A549 (cell line): ENCODE results near the gene PDYN. TPM values are rescaled to one million over a fixed set of nuclear protein-coding genes. Genes with fewer than 3 reads are reported as not detected.

ENCODE experiments used
- ATAC-seq, 2 experiments: fragments of 200-7000 bp in 1 of 2; fragments of >200 bp in 1 of 2; cut with Nextera tagmentation in 1 of 2; cut with Tn5 transposase in 1 of 2; 3 replicates each; pipeline versions ENCODE4 v1.8.0 to v1.9.1; 2018 to 2020; ENCODE audit warnings: mild to moderate bottlenecking in 1 of 2, moderate library complexity in 1 of 2
- CTCF ChIA-PET: fragments of 300-600 bp; sonication (Branson Sonifier 250); formaldehyde crosslinking; extraction: SDS; loops from one replicate; lab custom pipeline; 2021; ENCODE audit warnings: antibody characterized with exemption, inconsistent platforms; lab: Yijun Ruan, JAX
- POLR2A ChIA-PET: fragments of 350-600 bp; formaldehyde crosslinking; extraction: SDS; loops from one replicate; lab custom pipeline; 2021; ENCODE audit warnings: antibody characterized with exemption, inconsistent platforms; lab: Yijun Ruan, JAX
- DNase-seq, 2 experiments: peaks; one replicate each; pipeline versions ENCODE4 v3.0.0 to v3.0.0-alpha.2; 2011 to 2016; ENCODE audit warnings: low read depth in 1 of 2, low spot score in 1 of 2
- FAIRE-seq: peaks from 2 replicates; lab custom pipeline; 2011; peaks lifted over from hg19 to GRCh38; lab: Jason Lieb, UNC
- H3K27ac ChIP-seq, 2 experiments: fragments of >200 bp; sonication (Bioruptor Twin); formaldehyde crosslinking; 3 replicates each; pipeline ENCODE4 v1.5.1; 2016 to 2017
- H3K4me1 ChIP-seq: fragments of >200 bp; sonication (Bioruptor Twin); formaldehyde crosslinking; 3 replicates; pipeline ENCODE4 v1.6.1; 2016
- H3K4me2 ChIP-seq: fragments of >200 bp; sonication (Bioruptor Twin); formaldehyde crosslinking; 3 replicates; pipeline ENCODE4 v1.6.1; 2016
- H3K4me3 ChIP-seq: fragments of >200 bp; sonication (Bioruptor Twin); formaldehyde crosslinking; 3 replicates; pipeline ENCODE4 v1.5.1; 2016
- H3K9me3 ChIP-seq: fragments of >200 bp; sonication (Bioruptor Twin); formaldehyde crosslinking; 3 replicates; pipeline ENCODE4 v1.6.1; 2016
- ATOH8 ChIP-seq: fragments of 250-450 bp; sonication (Bioruptor Pico); IDR thresholded peaks from 2 replicates; pipeline ENCODE4 v1.5.0; 2020; ENCODE audit warnings: low read depth, mild to moderate bottlenecking, moderate library complexity
- CBX8 ChIP-seq: fragments of 200-600 bp; sonication (generic); IDR thresholded peaks from 2 replicates; pipeline ENCODE4 v1.6.1; 2016
- CEBPB ChIP-seq, 2 experiments: fragments of >200 bp in 1 of 2; sonication (Bioruptor Twin) in 1 of 2; formaldehyde crosslinking in 1 of 2; IDR thresholded peaks; 2 replicates each; pipeline ENCODE4 v1.6.1; 2012 to 2016
- CHD2 ChIP-seq: fragments of 150-350 bp; IDR thresholded peaks from 2 replicates; pipeline ENCODE4 v1.6.1; 2014; ENCODE audit warnings: low read length; ENCODE audit not compliant: partially characterized antibody
- EHMT2 ChIP-seq: fragments of 200-600 bp; sonication (generic); IDR thresholded peaks from 2 replicates; pipeline ENCODE4 v1.6.1; 2016; ENCODE audit warnings: antibody characterized with exemption, low read depth, mild to moderate bottlenecking, moderate library complexity
- EP300 ChIP-seq, 2 experiments: fragments of >200 bp; sonication (Bioruptor Twin); formaldehyde crosslinking; IDR thresholded peaks; 2 replicates in 1 of 2; 3 replicates in 1 of 2; pipeline ENCODE4 v1.6.1; 2016 to 2017
- FOSL2 ChIP-seq, 2 experiments: fragments of 450-650 bp in 1 of 2; fragments of >200 bp in 1 of 2; sonication (Bioruptor Twin) in 1 of 2; formaldehyde crosslinking; IDR thresholded peaks; 2 replicates each; pipeline versions ENCODE4 v1.5.0 to v1.6.1; 2016 to 2020; ENCODE audit warnings: mild to moderate bottlenecking in 1 of 2, moderate library complexity in 1 of 2
- GATA3 ChIP-seq: IDR thresholded peaks from 2 replicates; pipeline ENCODE4 v1.6.1; 2012; ENCODE audit warnings: borderline replicate concordance
- HDAC2 ChIP-seq: fragments of 200-600 bp; sonication (generic); IDR thresholded peaks from 2 replicates; pipeline ENCODE4 v1.6.1; 2016
- HEYL ChIP-seq: fragments of 250-450 bp; sonication (Bioruptor Pico); IDR thresholded peaks from 2 replicates; pipeline ENCODE4 v1.8.0; 2021; ENCODE audit warnings: mild to moderate bottlenecking, moderate library complexity
- JUNB ChIP-seq: fragments of >200 bp; sonication (Bioruptor Twin); formaldehyde crosslinking; IDR thresholded peaks from 2 replicates; pipeline ENCODE4 v1.6.1; 2016
- KDM1A ChIP-seq: fragments of 200-600 bp; sonication (generic); IDR thresholded peaks from 2 replicates; pipeline ENCODE4 v1.6.1; 2016; ENCODE audit warnings: low read depth, mild to moderate bottlenecking
- KDM5A ChIP-seq: fragments of 200-600 bp; sonication (generic); IDR thresholded peaks from 2 replicates; pipeline ENCODE4 v1.6.1; 2016; ENCODE audit warnings: antibody characterized with exemption, mild to moderate bottlenecking
- MAFK ChIP-seq: fragments of 450-650 bp; IDR thresholded peaks from 2 replicates; pipeline ENCODE4 v1.6.1; 2014; ENCODE audit not compliant: partially characterized antibody
- MAX ChIP-seq: IDR thresholded peaks from 2 replicates; pipeline ENCODE4 v1.6.1; 2012
- MAZ ChIP-seq: fragments of 150-350 bp; IDR thresholded peaks from 2 replicates; pipeline ENCODE4 v1.6.1; 2014; ENCODE audit warnings: antibody characterized with exemption, low read depth, low read length, borderline replicate concordance
- MYC ChIP-seq: IDR thresholded peaks from 2 replicates; pipeline ENCODE4 v1.6.1; 2012; ENCODE audit warnings: mild to moderate bottlenecking, inconsistent platforms, low read length, improper control_type of control experiment, borderline replicate concordance
- NFE2L2 ChIP-seq: fragments of 150-350 bp; conservative IDR thresholded peaks from 2 replicates; pipeline ENCODE4 v1.6.1; 2014; ENCODE audit warnings: low read length
- NPAS2 ChIP-seq: fragments of 250-450 bp; sonication (Bioruptor Pico); IDR thresholded peaks from 2 replicates; pipeline ENCODE4 v1.8.0; 2022; ENCODE audit warnings: mild to moderate bottlenecking, moderate library complexity, borderline replicate concordance
- PBX3 ChIP-seq: IDR thresholded peaks from 2 replicates; pipeline ENCODE4 v1.6.1; 2012
- PHF8 ChIP-seq: fragments of 200-600 bp; sonication (generic); IDR thresholded peaks from 2 replicates; pipeline ENCODE4 v1.6.1; 2016; ENCODE audit warnings: low read depth, mild to moderate bottlenecking, antibody characterized with exemption, moderate library complexity, borderline replicate concordance
- POLR2A ChIP-seq: IDR thresholded peaks from 2 replicates; pipeline ENCODE4 v1.6.1; 2012; ENCODE audit warnings: mild to moderate bottlenecking, low read length
- RARB ChIP-seq: fragments of 250-450 bp; sonication (Bioruptor Pico); IDR thresholded peaks from 2 replicates; pipeline ENCODE4 v1.8.0; 2021; ENCODE audit warnings: mild to moderate bottlenecking, moderate library complexity
- RCOR1 ChIP-seq: fragments of 150-350 bp; IDR thresholded peaks from 2 replicates; pipeline ENCODE4 v1.6.1; 2014; ENCODE audit warnings: antibody characterized with exemption, low read length, low read depth
- RNF2 ChIP-seq: fragments of 200-600 bp; sonication (generic); IDR thresholded peaks from 2 replicates; pipeline ENCODE4 v1.6.1; 2016; ENCODE audit warnings: low read depth, mild to moderate bottlenecking, antibody characterized with exemption, moderate library complexity, borderline replicate concordance
- TFCP2L1 ChIP-seq: fragments of 250-450 bp; sonication (Bioruptor Pico); IDR thresholded peaks from 2 replicates; pipeline ENCODE4 v1.5.0; 2021; ENCODE audit warnings: mild to moderate bottlenecking
- ZNF302 ChIP-seq: fragments of 250-450 bp; sonication (Bioruptor Pico); IDR thresholded peaks from 2 replicates; pipeline ENCODE4 v1.9.0; 2021; ENCODE audit warnings: inconsistent platforms, mild to moderate bottlenecking, moderate library complexity
- WGBS: methylation state at CpG from one replicate; pipeline ENCODE4 v1.1.6; 2017; ENCODE audit errors: missing lambda C conversion rate; 5-methylcytosine and 5-hydroxymethylcytosine counted together
- polyA plus RNA-seq, 4 experiments: library from polyadenylated mRNA; depleted of rRNA in 3 of 4; stranded (reverse); fragments of >200 nt; fragmentation: RNase III in 1 of 4; extraction: RNeasy Plus Mini Kit Qiagen cat#74134 plus additional on column Dnase treatment in 1 of 4; gene quantifications; 2 replicates in 3 of 4; 3 replicates in 1 of 4; pipeline ENCODE4 v1.2.3, GENCODE V29; 2011 to 2017
- TF ChIP-seq, protein P1 (sequence below): IDR thresholded peaks from 2 replicates; pipeline ENCODE4 v1.6.1; 2012; ENCODE audit warnings: low read depth, borderline replicate concordance
- TF ChIP-seq, protein P2 (sequence below): fragments of >200 bp; sonication (Bioruptor Twin); formaldehyde crosslinking; IDR thresholded peaks from 3 replicates; pipeline ENCODE4 v1.5.1; 2016
- TF ChIP-seq, protein P3 (sequence below): fragments of >200 bp; sonication (Bioruptor Twin); formaldehyde crosslinking; IDR thresholded peaks from 2 replicates; pipeline ENCODE4 v1.6.1; 2016

Gene PDYN
- polyA plus RNA-seq, 2 of the 4 experiments (the other 2 are of a cell fraction), result not detected

DNA sequence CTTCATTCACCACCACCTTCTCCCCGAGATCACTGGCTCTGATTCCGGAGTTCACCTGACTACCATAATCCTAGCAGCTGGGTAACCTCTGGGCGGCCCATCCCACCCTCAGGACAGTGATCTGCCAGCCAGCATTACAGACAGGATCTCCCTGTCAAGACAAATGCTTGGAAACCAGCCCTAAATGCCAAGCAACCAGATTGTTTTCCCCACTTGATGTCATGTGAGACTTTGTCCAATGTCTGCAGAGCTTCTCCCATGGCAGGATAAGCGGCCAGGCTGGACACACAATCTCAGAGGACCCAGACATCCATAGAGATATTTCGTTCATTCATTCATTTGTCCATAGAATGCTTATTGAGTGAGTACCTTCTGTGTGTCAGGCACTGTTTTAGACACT lies 32.5 kb downstream of the PDYN start:
- no peak for TF ChIP-seq CHD2
- TF ChIP-seq NPAS2 (CRISPR knock-in tag), result no peak
- TF ChIP-seq MAX, result no peak
- TF ChIP-seq HDAC2, result no peak
- TF ChIP-seq, protein P1, sequence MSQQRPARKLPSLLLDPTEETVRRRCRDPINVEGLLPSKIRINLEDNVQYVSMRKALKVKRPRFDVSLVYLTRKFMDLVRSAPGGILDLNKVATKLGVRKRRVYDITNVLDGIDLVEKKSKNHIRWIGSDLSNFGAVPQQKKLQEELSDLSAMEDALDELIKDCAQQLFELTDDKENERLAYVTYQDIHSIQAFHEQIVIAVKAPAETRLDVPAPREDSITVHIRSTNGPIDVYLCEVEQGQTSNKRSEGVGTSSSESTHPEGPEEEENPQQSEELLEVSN, result no peak
- TF ChIP-seq, protein P2, sequence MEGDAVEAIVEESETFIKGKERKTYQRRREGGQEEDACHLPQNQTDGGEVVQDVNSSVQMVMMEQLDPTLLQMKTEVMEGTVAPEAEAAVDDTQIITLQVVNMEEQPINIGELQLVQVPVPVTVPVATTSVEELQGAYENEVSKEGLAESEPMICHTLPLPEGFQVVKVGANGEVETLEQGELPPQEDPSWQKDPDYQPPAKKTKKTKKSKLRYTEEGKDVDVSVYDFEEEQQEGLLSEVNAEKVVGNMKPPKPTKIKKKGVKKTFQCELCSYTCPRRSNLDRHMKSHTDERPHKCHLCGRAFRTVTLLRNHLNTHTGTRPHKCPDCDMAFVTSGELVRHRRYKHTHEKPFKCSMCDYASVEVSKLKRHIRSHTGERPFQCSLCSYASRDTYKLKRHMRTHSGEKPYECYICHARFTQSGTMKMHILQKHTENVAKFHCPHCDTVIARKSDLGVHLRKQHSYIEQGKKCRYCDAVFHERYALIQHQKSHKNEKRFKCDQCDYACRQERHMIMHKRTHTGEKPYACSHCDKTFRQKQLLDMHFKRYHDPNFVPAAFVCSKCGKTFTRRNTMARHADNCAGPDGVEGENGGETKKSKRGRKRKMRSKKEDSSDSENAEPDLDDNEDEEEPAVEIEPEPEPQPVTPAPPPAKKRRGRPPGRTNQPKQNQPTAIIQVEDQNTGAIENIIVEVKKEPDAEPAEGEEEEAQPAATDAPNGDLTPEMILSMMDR, result no peak
- no peak for TF ChIP-seq CBX8
- TF ChIP-seq RNF2, result no peak
- TF ChIP-seq RARB, result no peak
- TF ChIP-seq HEYL, result no peak
- no peak for TF ChIP-seq NFE2L2
- TF ChIP-seq POLR2A, result no peak
- no peak for TF ChIP-seq EHMT2
- TF ChIP-seq ATOH8 (CRISPR knock-in tag), result no peak
- POLR2A ChIA-PET, result no interaction called here
- 0 out of 3 replicates have a peak, but pooled peaks cover 6% of the 10 kb centered on the region for H3K4me1 ChIP-seq
- CTCF ChIA-PET, result interaction anchor here (0.6 to 2.5 kb wide), 7 partner anchors 10 to 246 kb away, joined by 3 to 7 read pairs (median 5); no protein-coding TSS in a partner anchor
- no peak for FAIRE-seq
- no peak overlapping the region for H3K4me2 ChIP-seq
- H3K27ac ChIP-seq, result no peak overlapping the region
- no peak for ATAC-seq
- DNase-seq, result no peak
- WGBS, result 55% methylated on average over 5 of the region's 5 CpGs
- no peak overlapping the region for H3K4me3 ChIP-seq
- H3K9me3 ChIP-seq, result no peaks in the 10 kb centered on the region

DNA sequence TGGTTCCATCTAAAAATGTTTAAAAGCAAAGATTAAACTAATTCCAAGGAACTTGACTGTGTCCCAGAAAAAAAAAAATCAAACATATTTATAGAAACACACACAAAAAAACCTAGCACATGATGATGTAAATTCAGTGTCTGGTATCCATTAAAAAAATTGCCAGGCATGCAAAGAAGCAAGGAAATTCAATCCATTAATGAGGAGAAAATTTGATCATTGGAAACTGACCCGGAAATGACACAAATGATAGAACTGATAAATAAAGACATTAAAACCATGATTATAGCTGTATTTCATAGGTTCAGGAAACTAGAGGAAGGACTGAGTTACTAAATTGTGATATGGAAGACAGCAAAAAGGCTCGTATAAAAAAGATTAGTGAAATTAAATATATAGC lies 34.7 kb downstream of the PDYN start:
- H3K4me3 ChIP-seq, result no peak overlapping the region
- DNase-seq (no peak), ATAC-seq (no peak), FAIRE-seq (no peak)
- POLR2A ChIA-PET, result no interaction called here
- H3K27ac ChIP-seq, result no peak overlapping the region
- H3K4me1 ChIP-seq, result no peaks in the 10 kb centered on the region
- 65% methylated on average over 2 of the region's 2 CpGs for WGBS
- H3K4me2 ChIP-seq, result no peak overlapping the region
- CTCF ChIA-PET, result interaction anchor here (1.0 to 1.5 kb wide), 3 partner anchors 47 to 214 kb away, joined by 3 to 5 read pairs (median 3); no protein-coding TSS in a partner anchor
- TF ChIP-seq PBX3 (no peak), EP300 (IDR thresholded peaks at IDR 0.05) (no peak), MAFK (no peak), RARB (no peak)
- H3K9me3 ChIP-seq, result no peaks in the 10 kb centered on the region

- POLR2A ChIA-PET, result no interaction called here
- Histone ChIP-seq H3K4me3 (no peak overlapping the region), H3K4me2 (no peak overlapping the region), H3K27ac (no peak overlapping the region), H3K4me1 (no peaks in the 10 kb centered on the region), H3K9me3 (no peaks in the 10 kb centered on the region)
- CTCF ChIA-PET, result interaction anchor here (1.0 to 2.4 kb wide), 4 partner anchors 8 to 214 kb away, joined by 3 to 12 read pairs (median 4); no protein-coding TSS in a partner anchor
- WGBS, result 61% methylated on average over 2 of the region's 2 CpGs
- FAIRE-seq (no peak), ATAC-seq (no peak), DNase-seq (no peak)
- no peak for TF ChIP-seq PHF8
- TF ChIP-seq CEBPB (IDR thresholded peaks at IDR 0.05), result no peak
- no peak for TF ChIP-seq MYC
- no peak for TF ChIP-seq GATA3
- TF ChIP-seq ZNF302 (CRISPR knock-in tag), result no peak
- TF ChIP-seq RARB, result no peak
- TF ChIP-seq, protein P3, sequence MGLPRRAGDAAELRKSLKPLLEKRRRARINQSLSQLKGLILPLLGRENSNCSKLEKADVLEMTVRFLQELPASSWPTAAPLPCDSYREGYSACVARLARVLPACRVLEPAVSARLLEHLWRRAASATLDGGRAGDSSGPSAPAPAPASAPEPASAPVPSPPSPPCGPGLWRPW, result no peak
- no peak for TF ChIP-seq EHMT2
- no peak for TF ChIP-seq MAFK
- no peak for TF ChIP-seq JUNB
- TF ChIP-seq MAZ, result no peak
- no peak for TF ChIP-seq TFCP2L1 (CRISPR knock-in tag)
- no peak for TF ChIP-seq FOSL2 (IDR thresholded peaks at IDR 0.05)
- no peak for TF ChIP-seq FOSL2 (CRISPR knock-in tag; IDR thresholded peaks at IDR 0.05)
- no peak for TF ChIP-seq KDM1A
- no peak for TF ChIP-seq RCOR1
- TF ChIP-seq CBX8, result no peak
- TF ChIP-seq KDM5A, result no peak
Observed at GRCh38 chr20:1958426-1958825, 35.4 kb downstream of the PDYN start.
